WTC11 (cell line): ENCODE measurements around the gene SYTL1. TPM values are rescaled to one million over a fixed set of nuclear protein-coding genes. Genes with fewer than 3 reads are reported as not detected.

Source experiments
- ATAC-seq: fragments of 200-7000 bp; cut with Tn5 transposase; 2 replicates; pipeline ENCODE4 v1.10.0; 2021; ENCODE audit warnings: mild to moderate bottlenecking, moderate library complexity
- CTCF ChIA-PET: fragments of 300-600 bp; sonication (Branson Sonifier 250); formaldehyde crosslinking; loops from one replicate; lab custom pipeline; 2021; ENCODE audit warnings: antibody characterized with exemption; lab: Charles Lee
- POLR2A ChIA-PET: fragments of 350-600 bp; sonication (Branson Sonifier 250); formaldehyde crosslinking; loops from one replicate; lab custom pipeline; 2021; ENCODE audit warnings: antibody characterized with exemption; lab: Charles Lee
- DNase-seq: peaks from one replicate; pipeline ENCODE4 v3.0.0; 2021; ENCODE audit warnings: low spot score
- H3K27ac Mint-ChIP-seq: 2 replicates; pipeline ENCODE4 v1.8.0; 2021; ENCODE audit warnings: mixed read lengths
- H3K27me3 Mint-ChIP-seq: 2 replicates; pipeline ENCODE4 v1.8.0; 2021; ENCODE audit warnings: low read depth, mild to moderate bottlenecking, moderate library complexity, mixed read lengths
- H3K36me3 Mint-ChIP-seq: 2 replicates; pipeline ENCODE4 v1.8.0; 2021; ENCODE audit warnings: mixed read lengths
- H3K4me1 Mint-ChIP-seq: 2 replicates; pipeline ENCODE4 v1.8.0; 2022; ENCODE audit warnings: mixed read lengths
- H3K4me3 Mint-ChIP-seq: 2 replicates; pipeline ENCODE4 v1.8.0; 2021; ENCODE audit warnings: mild to moderate bottlenecking, moderate library complexity, mixed read lengths
- H3K9me3 Mint-ChIP-seq: 2 replicates; pipeline ENCODE4 v1.8.0; 2021; ENCODE audit warnings: mixed read lengths
- AFF4 ChIP-seq: sonication (generic); formaldehyde crosslinking; IDR thresholded peaks from 2 replicates; pipeline ENCODE4 v1.8.1; 2023; ENCODE audit warnings: mild to moderate bottlenecking, missing genetic modification reagents, borderline replicate concordance
- ARID4B ChIP-seq: sonication (generic); formaldehyde crosslinking; IDR thresholded peaks from 2 replicates; pipeline ENCODE4 v1.8.0; 2023; ENCODE audit warnings: missing genetic modification reagents, mild to moderate bottlenecking, borderline replicate concordance
- CREB1 ChIP-seq: sonication (generic); formaldehyde crosslinking; IDR thresholded peaks from 2 replicates; pipeline ENCODE4 v1.8.0; 2023; ENCODE audit warnings: mild to moderate bottlenecking, missing genetic modification reagents
- CTCF ChIP-seq: fragments of 200-600 bp; IDR thresholded peaks from 2 replicates; pipeline ENCODE4 v1.8.0; 2022; ENCODE audit warnings: antibody characterized with exemption
- FOXK1 ChIP-seq: sonication (generic); formaldehyde crosslinking; IDR thresholded peaks from 2 replicates; pipeline ENCODE4 v1.8.0; 2022; ENCODE audit warnings: mild to moderate bottlenecking, moderate library complexity, missing genetic modification reagents
- FOXP1 ChIP-seq: sonication (generic); formaldehyde crosslinking; IDR thresholded peaks from 2 replicates; pipeline ENCODE4 v1.8.0; 2022; ENCODE audit warnings: missing genetic modification reagents, mild to moderate bottlenecking, moderate library complexity, borderline replicate concordance
- GRHL2 ChIP-seq: fragments of 250-450 bp; sonication (Bioruptor Pico); IDR thresholded peaks from 2 replicates; pipeline ENCODE4 v1.8.0; 2022; ENCODE audit warnings: mild to moderate bottlenecking, moderate library complexity; ENCODE audit not compliant: insufficient replicate concordance, severe bottlenecking
- IRF2 ChIP-seq: sonication (generic); formaldehyde crosslinking; IDR thresholded peaks from 2 replicates; pipeline ENCODE4 v1.8.0; 2022; ENCODE audit warnings: low read depth, missing genetic modification reagents, borderline replicate concordance
- KAT7 ChIP-seq: sonication (generic); formaldehyde crosslinking; IDR thresholded peaks from 2 replicates; pipeline ENCODE4 v1.8.1; 2023; ENCODE audit warnings: missing genetic modification reagents, mild to moderate bottlenecking, borderline replicate concordance
- MXD4 ChIP-seq: fragments of 250-450 bp; sonication (Bioruptor Pico); IDR thresholded peaks from 2 replicates; pipeline ENCODE4 v1.8.0; 2021; ENCODE audit warnings: mild to moderate bottlenecking, moderate library complexity, borderline replicate concordance
- NFE2L1 ChIP-seq: sonication (generic); formaldehyde crosslinking; IDR thresholded peaks from 2 replicates; pipeline ENCODE4 v1.8.1; 2023; ENCODE audit warnings: missing genetic modification reagents
- NFYB ChIP-seq: sonication (generic); formaldehyde crosslinking; conservative IDR thresholded peaks from 2 replicates; pipeline ENCODE4 v1.8.0; 2022; ENCODE audit warnings: low read depth, missing genetic modification reagents
- NR1H2 ChIP-seq: sonication (generic); formaldehyde crosslinking; IDR thresholded peaks from 2 replicates; pipeline ENCODE4 v1.9.0; 2021; ENCODE audit warnings: mild to moderate bottlenecking, moderate library complexity, missing genetic modification reagents
- TEAD4 ChIP-seq: sonication (generic); formaldehyde crosslinking; IDR thresholded peaks from 2 replicates; pipeline ENCODE4 v1.8.0; 2022; ENCODE audit warnings: mild to moderate bottlenecking, missing genetic modification reagents
- USF1 ChIP-seq: sonication (generic); formaldehyde crosslinking; IDR thresholded peaks from 2 replicates; pipeline ENCODE4 v1.8.0; 2022; ENCODE audit warnings: mild to moderate bottlenecking, missing genetic modification reagents
- ZNF121 ChIP-seq: sonication (generic); formaldehyde crosslinking; IDR thresholded peaks from 2 replicates; pipeline ENCODE4 v1.8.0; 2023; ENCODE audit warnings: missing genetic modification reagents
- total RNA-seq: library from RNA; stranded (reverse); gene quantifications from 3 replicates; pipeline ENCODE4 v1.2.3, GENCODE V29; 2021
- TF ChIP-seq, protein P1 (sequence below): fragments of 250-450 bp; sonication (Bioruptor Pico); IDR thresholded peaks from 2 replicates; pipeline ENCODE4 v1.8.0; 2021; ENCODE audit warnings: mild to moderate bottlenecking

SYTL1 gene
- total RNA-seq, 1 experiment from 2014 or later: 18.0 TPM

GRCh38 chr1:27318136-27318535 is 23.7 kb upstream of the SYTL1 start:
- DNase-seq: no peak
- Mint-ChIP-seq H3K4me1 (peaks cover 14% of the 10 kb centered on the region), H3K9me3 (no peaks in the 10 kb centered on the region), H3K4me3 (no peak overlapping the region), H3K36me3 (no peaks in the 10 kb centered on the region), H3K27ac (no peak overlapping the region), H3K27me3 (peaks cover 10% of the 10 kb centered on the region)
- ChIA-PET POLR2A (interaction anchor here (1.2 kb wide), 1 partner anchor 11 kb away, joined by 3 read pairs; no protein-coding TSS in a partner anchor), CTCF (interaction anchor here (0.7 to 3.5 kb wide), 6 partner anchors 11 to 73 kb away, joined by 3 to 11 read pairs (median 6); no protein-coding TSS in a partner anchor)
- no peak for ATAC-seq
- TF ChIP-seq, protein P1, sequence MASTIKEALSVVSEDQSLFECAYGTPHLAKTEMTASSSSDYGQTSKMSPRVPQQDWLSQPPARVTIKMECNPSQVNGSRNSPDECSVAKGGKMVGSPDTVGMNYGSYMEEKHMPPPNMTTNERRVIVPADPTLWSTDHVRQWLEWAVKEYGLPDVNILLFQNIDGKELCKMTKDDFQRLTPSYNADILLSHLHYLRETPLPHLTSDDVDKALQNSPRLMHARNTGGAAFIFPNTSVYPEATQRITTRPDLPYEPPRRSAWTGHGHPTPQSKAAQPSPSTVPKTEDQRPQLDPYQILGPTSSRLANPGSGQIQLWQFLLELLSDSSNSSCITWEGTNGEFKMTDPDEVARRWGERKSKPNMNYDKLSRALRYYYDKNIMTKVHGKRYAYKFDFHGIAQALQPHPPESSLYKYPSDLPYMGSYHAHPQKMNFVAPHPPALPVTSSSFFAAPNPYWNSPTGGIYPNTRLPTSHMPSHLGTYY: no peak
- TF ChIP-seq IRF2 (no peak), FOXK1 (CRISPR knock-in tag) (no peak), FOXP1 (no peak), NFE2L1 (no peak), ZNF121 (no peak), NFYB (CRISPR knock-in tag) (no peak), USF1 (CRISPR knock-in tag) (no peak), TEAD4 (CRISPR knock-in tag) (no peak), CREB1 (CRISPR knock-in tag) (no peak), MXD4 (no peak), CTCF (no peak), KAT7 (CRISPR knock-in tag) (no peak), AFF4 (CRISPR knock-in tag) (no peak), GRHL2 (CRISPR knock-in tag) (no peak), NR1H2 (CRISPR knock-in tag) (no peak), ARID4B (CRISPR knock-in tag) (no peak)
- TF ChIP-seq, all 79 proteins: peak for 0
